Endometrium (tissue), 2 donors: ENCODE results near the gene NCKIPSD.
"Not testable (repeated sequence)": the region's sequence is repeated elsewhere in the genome, so short reads cannot be mapped to it uniquely, and the experiment has no call there.

Experiments used
- FAIRE-seq: peaks from 2 replicates; lab custom pipeline; 2012; peaks lifted over from hg19 to GRCh38; lab: Jason Lieb, UNC
- donor health status: control.
- donor health status: control.

Gene NCKIPSD

GRCh38 chr3:48685603-48686511, at the start of gene NCKIPSD:
Gene NCKIPSD (minus strand): TSS chr3:48685915. CDS start chr3:48685807, 108 bp downstream.
- FAIRE-seq = no peak

DNA sequence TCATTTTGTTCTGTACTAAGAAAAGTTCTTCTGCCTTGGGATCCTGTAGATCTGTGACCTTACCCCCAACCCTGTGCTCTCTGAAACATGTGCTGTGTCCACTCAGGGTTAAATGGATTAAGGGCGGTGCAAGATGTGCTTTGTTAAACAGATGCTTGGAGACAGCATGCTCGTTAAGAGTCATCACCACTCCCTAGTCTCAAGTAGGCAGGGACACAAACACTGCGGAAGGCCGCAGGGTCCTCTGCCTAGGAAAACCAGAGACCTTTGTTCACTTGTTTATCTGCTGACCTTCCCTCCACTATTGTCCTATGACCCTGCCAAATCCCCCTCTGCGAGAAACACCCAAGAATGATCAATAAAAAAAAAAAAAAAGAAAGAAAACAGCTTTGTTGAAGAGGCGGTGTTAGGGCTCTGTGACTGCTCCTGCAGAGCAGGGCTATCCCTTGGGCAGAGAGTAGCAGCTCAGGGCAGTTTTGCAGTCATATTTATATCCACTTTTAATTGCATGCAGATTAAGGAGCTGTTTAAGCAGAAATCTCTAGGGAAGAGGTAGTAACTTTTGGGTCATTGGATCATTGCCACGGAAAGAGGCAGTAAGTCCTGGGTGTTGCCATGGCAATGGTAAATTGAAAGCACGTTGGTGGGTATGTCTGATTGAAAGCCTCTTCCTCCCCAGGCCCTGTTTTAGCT, 49.5 kb upstream of the NCKIPSD start:
- not testable (repeated sequence) for FAIRE-seq

- FAIRE-seq = not testable (repeated sequence)
Measured at GRCh38 chr3:48734541-48734940, 48.8 kb upstream of the NCKIPSD start.

GRCh38 chr3:48733752-48734518, 48.2 kb upstream of the NCKIPSD start:
- FAIRE-seq = not testable (repeated sequence)

GRCh38 chr3:48727511-48727910, 41.8 kb upstream of the NCKIPSD start:
- FAIRE-seq = no peak

DNA sequence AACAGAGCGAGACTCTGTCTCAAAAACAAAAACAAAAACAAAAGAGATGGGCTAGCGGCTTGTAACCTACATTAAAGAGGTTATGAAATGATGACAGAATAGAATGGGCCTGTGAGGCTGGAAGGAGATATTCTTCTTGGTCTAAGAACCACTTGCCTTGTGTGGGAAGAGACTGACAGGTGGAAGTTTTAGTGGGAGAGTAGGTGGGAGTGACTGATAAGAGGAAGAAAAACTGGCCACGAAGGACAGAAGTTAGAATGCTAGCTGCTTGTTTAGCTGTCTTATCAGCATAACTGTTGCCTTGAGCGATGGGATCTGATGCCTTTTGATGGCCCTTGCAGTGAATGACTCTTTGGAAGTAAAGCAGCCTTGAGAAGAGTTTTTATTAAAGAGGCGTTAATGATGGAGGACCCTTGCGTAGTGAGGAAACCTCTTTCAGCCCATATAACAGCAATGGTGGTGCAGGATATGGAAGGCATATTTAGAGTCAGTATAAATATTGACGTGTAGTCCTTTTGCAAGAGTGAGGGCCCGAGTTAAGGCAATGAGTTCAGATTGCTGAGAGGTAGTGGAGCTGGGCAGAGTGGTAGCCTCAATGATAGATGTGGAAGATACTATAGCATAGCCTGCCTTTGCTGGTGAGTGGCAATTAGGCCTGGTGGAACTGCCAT, 39.6 kb upstream of the NCKIPSD start:
- not testable (repeated sequence) for FAIRE-seq

DNA sequence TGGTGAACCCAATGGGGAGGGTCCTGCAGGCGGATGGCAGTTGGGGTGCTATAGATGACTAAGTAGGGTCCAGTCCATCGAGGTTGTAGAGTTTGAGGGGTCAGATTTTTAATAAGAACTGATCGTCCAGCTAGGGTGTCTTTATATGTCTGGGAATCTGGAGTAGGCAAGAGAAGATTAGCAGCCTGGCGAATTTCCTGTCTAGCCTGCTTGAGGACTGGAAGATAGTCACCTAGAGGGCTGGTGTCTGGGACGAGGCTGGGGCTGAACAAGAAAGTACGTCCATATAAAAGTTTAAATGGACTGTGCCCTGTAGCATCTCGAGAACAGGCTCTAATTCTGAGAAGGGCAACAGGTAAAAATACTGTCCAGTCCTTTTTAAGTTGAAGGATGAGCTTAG, 38.0 kb upstream of the NCKIPSD start:
- no peak for FAIRE-seq

DNA sequence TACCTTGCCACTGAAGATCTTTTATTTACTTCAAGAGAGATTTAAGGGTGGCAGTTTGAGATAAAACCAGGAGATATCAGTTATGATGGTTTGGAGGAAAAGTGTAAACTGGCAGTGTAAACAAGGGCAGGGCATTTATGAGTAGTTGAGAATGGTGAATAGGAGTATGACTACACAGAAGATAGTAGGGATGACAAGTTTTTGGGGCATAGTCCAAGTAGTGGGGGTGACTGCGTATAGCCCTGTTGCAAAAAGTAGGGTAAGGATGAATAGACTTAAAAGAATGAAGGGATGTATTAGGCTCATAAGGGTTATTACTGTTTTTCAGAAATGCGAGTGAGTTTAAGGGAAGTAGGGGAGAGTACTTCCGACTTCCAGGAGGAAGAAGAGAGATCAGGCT, 37.6 kb upstream of the NCKIPSD start:
- FAIRE-seq = not testable (repeated sequence)

DNA sequence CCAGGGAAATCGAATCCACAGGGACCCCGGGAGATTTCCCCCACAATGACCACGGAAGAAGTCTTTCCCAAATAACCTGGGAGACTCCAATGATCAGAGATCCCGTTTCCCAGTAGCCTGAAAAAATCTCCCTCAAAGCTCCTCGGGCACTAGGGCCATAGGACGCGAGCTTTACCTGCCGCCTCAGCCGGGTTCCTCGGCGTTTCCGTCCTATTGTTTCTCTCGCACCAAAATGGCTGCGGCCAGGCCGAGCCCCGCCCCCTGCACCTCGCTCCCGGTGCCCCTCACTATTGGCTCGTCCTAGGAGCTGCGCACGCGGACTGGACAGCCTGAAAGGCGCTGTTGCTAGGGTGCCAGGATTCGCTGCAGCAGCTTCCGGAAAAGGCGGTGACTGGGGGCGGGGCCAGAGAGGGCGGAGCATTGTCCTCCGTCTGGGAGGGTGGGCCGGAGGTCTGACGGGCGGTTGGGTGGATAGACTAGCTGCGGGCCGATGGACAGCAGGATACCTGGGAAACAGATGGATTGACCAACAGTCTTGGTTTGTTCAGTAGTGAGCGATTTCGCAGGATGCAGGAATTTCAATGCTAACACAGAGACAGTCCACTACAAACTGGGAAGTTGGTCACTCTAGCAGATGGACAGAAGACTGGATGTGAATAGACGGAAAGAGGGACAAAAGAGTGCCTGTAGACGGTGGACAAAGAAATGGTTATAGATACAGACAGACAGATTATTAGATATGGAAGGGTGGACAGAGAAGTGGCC, 31.4 kb upstream of the NCKIPSD start, which contains the start of gene IP6K2:
Gene IP6K2, minus strand, starts transcription at position 240 of the 765 bp plus-strand sequence. CDS start 21,930 bp downstream, outside the sequence.
- peak; percentile 94 for FAIRE-seq

- FAIRE-seq = no peak
Measured at GRCh38 chr3:48716508-48716981, 30.8 kb upstream of the NCKIPSD start.

DNA sequence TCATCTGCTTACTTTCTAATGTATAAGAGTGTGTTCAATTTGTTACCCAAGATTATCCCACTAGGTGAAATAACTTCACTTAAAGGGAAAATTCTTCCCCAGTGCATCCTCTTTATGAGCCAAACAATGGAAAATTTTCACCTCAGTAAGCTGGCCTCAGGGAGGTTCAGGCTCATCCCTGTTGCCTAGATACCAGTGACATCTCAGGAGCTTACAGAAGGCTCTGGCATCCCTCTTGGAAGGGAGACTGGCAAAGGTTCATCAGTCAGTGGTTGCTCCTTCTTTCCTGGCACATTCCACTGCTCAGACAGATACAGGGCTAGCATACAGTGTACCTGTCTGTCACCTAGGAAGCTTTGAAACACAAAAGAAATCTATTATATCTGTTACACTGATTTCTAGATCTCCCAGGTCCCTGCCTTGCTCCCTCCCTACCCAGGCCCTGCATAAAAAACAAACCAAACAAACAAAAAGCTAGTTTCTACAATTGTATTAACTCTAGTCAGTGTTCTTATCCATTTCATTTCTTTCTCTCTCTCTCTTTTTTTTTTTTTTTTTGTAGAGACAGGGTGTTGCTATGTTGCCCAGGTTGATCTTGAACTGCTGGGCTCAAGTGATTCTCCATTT, 29.6 kb upstream of the NCKIPSD start:
- no peak for FAIRE-seq

DNA sequence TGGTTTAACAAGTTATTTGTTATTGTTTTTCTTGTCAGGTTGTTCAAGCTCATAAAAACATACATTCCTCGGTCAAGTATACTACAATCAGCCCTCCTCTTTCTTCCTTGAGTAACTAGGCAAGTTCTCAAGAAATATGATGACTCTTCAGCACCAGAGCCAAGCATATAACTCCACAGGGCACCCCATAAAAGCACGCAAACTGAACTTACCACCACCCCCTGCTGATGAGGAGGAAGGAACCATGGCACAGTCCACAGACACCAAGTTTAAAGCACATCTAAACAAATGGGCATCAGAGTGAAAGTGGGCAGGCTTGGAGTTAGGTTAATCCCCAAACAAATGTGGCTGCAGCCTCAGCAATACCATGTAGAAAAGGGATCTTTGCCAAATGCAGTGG, 26.0 kb upstream of the NCKIPSD start:
- FAIRE-seq = no peak

- no peak for FAIRE-seq
Measured at GRCh38 chr3:48709051-48709461, 23.3 kb upstream of the NCKIPSD start.

- no peak for FAIRE-seq
Measured at GRCh38 chr3:48708481-48708889, 22.8 kb upstream of the NCKIPSD start.

GRCh38 chr3:48707157-48707556, 21.4 kb upstream of the NCKIPSD start:
- FAIRE-seq = no peak

DNA sequence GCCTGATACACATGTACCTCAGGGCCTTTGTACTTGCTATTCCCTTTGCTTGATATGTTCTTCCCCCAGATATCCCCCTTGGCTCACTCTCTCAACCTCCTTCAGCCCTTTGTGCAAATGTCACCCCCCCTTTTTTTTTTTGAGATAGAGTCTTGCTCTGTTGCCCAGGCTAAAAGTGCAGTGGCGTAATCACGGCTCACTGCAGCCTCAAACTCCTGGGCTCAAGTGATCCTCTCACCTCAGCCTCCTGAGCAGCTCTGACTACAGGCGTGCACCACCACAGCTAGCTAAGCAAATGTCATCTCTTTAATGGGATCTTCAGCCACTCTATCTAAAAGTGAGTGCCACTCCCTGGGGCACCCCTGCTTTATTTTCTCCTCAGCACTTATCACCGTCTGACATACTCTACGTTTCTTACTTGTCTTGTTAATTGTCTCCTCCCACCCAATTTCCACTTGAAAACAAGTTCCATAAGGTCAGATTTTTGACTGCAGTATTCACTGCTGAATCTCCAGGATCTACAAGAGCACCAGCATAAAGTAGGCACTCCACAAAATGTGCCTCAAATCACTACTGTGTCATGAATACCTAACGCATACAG, 16.7 kb upstream of the NCKIPSD start:
- no peak for FAIRE-seq

GRCh38 chr3:48700731-48701405, 15.2 kb upstream of the NCKIPSD start:
- FAIRE-seq = no peak

- no peak for FAIRE-seq
Measured at GRCh38 chr3:48698891-48699290, 13.2 kb upstream of the NCKIPSD start.

DNA sequence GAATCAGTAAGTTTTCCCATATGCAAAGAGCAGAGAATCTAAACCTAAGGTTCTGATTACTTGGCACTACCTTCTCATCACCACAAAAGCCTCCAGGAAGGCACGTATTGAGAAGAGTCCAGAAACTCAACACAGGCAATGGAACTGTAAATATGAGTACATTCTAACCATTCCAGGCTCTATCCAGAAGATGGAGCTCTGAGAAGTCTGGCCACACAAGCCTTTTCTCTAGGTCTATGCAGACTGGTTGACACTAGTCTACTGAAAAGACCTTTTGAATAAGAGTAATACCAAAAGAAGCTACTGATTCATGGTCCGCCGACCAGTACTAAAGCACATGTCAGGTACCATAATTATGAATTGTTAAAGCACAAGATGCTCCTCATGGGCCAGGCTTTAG, 12.2 kb upstream of the NCKIPSD start:
- no peak for FAIRE-seq
